DMS 273 (cell line): ENCODE measurements around the gene SENP7.

Experiments
- DNase-seq: peaks from one replicate; lab custom pipeline; 2025; ENCODE audit not compliant: unreplicated experiment; lab: John Stamatoyannopoulos, UW

SENP7 gene

DNA sequence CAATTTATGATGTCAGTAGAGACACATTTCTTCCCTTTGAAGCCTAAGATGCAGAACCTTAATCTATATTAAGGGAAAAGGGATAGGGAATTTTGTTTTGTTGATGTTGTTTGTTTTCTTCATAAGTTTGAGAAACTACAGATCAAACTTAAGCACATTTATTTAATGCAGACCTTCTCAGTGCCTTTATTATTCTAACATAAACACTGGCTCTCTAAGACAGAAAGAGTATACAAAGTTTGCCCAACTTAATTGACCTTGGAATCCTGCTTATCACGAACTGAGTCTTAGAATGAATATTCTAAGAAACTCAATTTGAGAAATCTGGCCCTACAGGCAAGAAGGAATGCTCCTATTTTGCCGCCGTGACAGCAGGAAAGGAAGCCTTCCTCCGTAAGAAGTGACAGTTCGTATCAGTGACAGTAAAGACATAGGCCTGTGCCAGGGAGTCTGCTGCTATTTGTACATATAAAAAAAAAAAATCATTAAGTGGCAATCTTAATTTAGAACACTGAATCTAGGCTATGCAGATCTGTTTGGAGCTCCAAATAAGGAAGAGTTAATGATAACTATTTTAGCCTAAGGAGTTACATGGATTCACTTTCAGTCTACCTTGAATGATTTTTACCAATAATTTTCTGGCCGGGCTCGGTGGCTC lies 183.9 kb downstream of the SENP7 start:
- DNase-seq, result no peak

DNA sequence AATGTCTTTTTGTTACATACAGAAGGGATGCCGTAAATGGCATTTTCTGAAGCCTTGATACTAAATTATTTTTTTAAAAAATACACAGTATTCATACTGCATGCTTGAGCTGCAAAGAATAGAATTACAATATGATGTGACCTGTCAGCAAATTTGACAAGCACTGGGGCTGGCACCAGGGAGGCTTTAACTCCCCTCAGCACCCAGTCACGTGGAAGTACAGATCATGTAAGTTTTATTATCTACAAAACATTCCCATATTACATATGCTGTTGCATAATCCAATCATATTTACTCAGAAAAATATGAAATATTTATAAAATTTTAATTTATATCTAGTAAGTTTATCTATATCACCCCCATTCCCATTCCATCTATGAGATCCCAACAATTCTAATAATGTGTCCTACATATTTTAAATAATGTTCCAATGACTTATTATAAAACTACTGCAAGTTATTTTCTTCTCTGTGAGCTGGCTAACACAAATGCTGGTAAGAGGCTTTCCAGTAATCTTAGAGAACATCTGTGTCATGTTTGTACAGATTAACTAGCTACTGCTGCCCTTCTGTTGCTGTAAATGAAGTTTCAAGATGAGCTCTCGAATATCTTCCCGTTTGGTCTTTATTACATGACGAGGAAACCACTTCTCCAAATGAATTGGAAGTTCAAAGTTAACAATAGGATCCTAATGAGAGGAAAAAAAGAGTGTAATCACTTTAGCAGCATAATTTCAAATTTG lies 187.4 kb downstream of the SENP7 start:
- peak; percentile 90 for DNase-seq

DNA sequence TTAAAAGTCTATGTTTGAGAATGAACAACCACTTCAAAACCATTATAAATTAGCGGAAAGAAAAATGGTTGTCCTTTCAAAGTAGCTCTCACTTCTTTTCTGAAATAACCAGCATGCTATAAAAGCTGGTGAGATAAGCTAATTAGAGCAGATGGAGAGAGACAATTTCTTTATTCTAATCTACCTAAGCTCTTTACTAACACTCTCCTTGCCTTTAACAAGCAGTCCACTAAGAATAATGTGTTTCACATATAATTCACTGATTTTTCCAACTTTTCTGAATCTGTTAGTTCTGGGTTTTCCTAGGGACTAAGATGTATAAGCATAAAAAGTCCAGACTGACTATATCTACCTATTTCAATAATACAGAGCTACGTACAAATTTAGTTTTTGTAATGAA lies 192.5 kb downstream of the SENP7 start, which contains the start of gene IMPG2:
IMPG2 (minus strand) TSS at position 101 of the 400 bp plus-strand sequence. CDS start 203 bp downstream, outside the sequence.
- peak; percentile 9 for DNase-seq

DNA sequence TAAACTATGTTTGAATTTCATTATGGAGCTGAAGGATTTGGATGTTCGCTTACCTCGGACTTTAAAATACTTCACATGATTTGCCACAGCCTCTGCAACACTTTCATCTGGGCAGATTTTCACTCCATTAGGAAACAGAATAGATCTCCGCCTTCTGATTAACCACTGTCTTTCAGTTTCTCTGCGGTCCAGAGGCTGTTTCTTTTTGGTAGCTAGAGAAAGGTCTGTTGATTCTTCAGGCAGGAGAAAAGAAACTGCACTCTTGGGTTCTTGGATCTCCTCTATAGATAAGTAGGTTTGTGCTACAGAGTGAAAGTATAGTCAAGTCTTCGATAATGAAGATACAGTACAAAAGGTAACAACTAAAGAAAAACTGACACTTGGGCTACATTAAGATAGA lies 193.5 kb downstream of the SENP7 start:
- peak; percentile 12 for DNase-seq

DNA sequence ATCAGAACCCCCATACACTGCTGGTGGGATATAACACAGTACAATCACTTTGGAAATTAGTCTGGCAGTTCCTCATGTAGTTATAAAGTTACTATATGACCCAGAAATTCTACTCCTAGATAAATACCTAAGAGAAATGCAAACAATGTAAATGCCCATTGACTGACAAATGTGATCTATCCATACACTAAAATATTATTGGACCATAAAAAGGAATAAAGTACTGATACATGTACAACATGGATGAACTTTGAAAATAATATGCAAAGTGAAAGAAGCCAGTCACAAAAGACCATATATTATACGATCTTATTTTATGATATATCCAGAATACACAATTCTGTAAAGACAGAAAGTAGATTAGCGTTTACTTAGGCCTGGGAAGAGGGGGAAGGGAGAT lies 200.5 kb downstream of the SENP7 start:
- DNase-seq, result no peak

DNA sequence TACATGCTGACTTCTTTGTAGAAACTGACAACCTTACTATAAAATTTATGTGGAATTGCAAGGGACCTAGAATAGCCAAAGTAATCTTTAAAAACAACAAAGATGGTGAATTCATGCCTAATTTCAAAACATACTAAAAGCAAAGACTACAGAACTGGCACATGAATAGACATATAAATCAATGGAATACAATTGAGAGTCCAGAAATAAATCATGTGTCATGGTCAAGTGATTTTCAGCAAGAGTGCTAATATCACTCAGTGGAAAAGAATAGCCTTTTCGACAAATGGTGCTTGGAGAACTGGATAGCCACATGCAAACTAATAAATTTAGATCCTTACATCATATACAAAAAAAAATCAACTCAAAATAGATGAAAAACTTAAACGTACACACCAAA lies 201.3 kb downstream of the SENP7 start:
- DNase-seq, result no peak

DNA sequence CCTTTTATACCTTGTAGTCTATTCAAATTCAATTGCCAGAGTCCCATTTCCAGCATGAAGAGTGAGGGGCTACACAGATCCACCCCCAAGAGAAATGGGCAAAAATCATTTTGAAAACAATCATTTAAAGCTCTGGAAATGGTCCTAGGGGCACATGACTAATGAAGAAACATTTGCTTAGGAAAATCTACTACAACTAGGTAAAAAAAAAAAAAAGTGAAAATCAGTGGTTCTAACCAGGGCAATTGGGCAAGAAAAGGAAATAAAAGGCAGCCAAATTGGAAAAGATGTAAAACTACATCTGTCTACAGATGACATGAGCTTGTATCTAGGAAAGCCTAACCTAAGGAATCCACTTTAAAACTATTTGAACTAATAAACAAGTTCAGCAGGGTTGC lies 202.0 kb downstream of the SENP7 start:
- DNase-seq, result no peak

DNA sequence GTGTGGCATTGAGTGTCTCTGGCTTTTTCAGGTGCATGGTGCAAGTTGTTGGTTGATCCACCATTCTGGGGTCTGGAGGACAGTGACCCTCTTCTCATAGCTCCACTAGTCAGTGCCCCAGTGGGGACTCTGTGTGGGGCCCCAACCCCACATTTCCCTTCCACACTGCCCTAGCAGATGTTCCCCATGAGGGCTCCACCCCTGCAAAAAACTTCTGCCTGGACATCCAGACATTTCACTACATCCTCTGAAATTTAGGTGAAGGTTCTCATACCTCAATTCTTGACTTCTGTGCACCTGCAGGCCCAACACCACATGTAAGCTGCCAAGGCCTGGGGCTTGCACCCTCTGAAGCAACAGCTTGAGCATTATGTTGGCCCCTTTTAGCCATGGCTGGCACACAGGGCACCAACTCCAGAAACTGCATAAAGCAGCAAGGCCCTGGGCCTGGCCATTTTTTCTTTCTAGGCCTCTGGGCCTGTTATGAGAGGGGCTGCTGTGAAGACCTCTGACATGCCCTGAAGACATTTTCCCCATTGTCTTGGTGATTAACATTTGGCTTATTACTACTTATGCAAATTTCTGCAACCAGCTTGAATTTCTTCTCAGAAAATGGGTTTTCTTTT lies 204.8 kb downstream of the SENP7 start:
- peak; percentile 48 for DNase-seq

DNA sequence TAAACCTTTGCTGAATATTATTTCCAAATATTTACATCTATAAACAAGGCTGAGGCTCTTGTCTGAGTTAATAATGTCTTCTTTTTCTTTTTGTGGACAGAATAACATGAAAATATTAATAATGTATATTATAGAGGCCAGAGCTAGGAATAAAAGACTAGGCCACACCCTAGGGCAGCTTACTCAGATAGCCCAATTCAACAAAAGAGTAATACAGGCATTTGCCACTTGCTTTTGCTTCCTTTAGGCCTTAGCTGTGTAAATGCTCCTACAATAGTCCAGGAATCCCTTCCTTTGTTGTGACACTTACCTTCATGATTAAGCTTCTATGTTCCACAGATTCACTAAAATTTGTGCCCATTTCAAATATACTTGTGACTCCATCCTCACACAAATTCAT lies 209.2 kb downstream of the SENP7 start:
- DNase-seq, result no peak

DNA sequence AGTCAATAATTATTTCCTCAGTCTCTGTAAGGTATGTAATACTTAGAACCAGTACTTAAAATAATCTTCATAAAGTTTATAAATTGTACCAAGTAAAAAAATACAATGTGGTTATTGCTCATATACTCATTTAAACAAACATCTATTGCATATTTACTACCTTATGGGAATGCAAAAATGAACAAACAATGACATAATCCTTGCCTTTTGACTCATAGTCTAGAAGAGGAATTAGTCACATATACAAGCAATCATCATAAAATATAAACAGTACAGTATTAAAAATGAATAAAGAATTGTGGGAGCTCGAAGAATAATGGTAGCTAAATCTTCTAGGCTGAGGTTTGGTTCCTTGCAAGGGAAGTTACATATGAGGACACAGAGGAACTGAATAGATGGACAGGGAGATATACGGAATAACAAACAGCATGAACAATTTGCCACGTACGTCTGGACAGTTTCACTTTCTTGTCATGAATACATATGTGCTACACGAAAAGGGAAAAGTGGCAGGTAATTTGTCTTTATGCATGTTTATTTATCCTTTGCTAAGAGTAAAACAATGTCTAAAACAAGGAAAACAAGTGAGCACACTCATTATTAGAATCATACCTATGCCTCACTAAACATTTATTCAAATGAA lies 209.8 kb downstream of the SENP7 start:
- DNase-seq, result no peak

DNA sequence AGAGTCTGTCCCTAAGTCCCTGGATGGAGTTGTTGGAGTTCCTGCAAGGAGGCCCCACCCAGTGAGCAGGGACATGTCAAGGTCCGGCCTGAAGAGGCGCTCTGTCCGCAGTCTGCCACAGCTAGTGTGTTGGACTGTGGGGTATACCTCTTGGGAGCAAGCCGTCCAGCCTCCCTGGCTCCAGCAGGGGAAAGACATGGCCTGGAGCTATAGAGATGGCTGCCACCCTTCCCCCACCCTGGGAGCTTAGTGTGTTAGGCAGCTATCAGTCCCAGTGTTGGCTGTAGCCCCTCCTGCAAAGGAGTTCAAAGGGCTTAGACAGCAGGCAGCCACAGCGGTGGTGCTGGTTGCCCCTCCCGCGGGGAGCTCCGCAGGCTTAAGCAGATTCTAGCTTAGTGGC lies 212.9 kb downstream of the SENP7 start:
- no peak for DNase-seq

DNA sequence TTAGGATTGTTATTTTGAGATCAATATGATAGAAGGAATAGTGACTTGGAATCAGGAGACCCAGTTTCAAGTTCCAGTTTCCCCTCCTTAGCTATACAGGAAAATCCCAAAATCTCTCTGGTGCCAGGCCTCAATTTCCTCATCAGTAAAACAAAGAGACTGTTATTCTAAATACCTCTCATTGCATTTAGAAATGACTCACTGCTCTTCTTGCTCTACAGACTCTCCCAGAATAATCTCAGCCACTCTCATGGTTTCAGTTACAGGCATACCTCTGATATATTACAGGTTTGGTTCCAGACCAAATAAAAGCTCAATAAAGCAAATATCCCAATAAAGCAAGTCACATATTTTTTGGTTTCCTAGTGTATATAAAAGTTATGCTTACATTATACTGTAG lies 221.0 kb downstream of the SENP7 start:
- no peak for DNase-seq

DNA sequence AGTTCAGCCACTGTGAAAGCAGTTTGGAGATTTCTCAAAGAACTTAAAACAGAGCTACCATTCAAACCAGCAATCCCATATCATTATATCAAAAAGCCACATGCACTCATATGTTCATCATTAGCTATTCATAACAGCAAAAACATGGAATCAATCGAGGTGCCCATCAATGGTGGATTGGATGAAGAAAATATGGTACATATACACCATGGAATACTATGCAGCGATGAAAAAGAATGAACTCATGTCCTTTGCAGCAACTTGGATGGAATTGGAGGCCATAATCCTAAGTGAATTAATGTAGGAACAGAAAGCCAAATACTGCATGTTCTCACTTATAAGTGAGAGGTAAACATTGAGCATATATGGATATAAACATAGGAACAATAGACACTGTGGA lies 224.7 kb downstream of the SENP7 start:
- no peak for DNase-seq

DNA sequence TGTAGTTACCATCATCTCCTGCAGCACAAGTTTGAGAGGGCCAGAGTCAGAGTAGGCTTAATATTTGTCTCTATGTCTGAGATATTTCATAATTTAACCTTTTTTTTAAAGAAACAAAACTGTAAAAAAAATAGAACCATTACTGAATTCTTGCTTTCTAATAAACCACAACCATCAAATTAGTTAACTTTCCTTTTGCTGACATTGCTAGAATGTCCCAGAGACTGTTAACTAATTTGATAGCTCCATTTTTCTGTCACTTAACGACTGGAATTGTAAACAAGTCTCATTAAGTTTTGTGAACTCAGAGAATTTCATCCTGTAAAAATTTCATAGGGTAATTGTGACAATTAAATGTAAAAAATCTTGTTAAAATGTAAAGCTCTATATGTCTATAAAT lies 228.3 kb downstream of the SENP7 start:
- DNase-seq, result no peak

DNA sequence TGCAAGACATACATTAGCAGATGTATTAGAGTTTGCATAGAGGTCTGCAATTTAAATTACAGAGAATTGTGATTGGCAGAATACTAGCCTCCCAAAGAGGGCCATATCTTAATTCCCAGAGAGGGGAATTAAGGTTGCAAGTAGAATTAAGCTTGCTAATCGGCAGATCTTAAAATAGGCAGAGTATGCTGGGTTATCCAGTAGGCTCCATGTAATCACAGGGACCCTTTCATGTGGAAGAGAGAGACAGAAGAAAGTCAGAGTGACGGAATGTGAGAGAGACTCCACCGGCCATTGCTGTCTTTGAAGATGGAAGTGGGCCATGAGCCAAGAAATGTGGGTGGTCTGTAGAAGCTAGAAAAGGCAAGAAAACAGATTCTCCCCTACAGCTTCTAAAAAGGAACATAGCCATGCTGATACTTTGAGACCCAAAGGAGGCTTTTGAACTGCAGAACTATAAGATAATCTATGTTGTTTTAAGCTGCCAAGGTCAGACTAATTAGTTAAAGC lies 231.4 kb downstream of the SENP7 start:
- DNase-seq, result no peak

DNA sequence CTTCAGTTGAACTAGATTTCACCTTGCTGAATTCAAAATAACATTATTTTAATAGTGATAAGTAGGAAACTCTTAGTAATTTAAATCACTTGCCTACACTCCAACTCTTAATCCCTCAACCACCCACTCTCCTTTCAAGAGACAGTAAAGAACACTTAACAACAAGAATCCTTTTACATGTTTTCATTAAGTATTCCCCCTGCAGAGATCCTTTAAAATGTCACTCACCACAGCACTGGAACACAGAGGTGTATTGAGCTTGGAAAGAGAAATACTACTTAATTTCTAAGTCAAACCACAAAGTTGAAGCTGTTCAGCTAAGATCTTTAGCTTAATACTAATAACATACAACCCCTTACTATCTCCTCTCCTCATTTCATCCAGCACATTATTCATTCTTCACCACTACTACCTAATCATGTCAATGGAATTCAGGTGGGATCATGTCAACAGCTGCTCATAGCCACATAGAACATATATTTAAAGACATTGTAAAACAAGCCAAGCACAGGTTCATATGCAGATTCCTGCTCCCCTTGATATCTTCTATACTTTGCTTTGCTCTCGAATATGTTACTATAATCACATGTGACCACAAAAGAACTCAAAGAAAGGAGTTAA lies 233.1 kb downstream of the SENP7 start:
- no peak for DNase-seq

DNA sequence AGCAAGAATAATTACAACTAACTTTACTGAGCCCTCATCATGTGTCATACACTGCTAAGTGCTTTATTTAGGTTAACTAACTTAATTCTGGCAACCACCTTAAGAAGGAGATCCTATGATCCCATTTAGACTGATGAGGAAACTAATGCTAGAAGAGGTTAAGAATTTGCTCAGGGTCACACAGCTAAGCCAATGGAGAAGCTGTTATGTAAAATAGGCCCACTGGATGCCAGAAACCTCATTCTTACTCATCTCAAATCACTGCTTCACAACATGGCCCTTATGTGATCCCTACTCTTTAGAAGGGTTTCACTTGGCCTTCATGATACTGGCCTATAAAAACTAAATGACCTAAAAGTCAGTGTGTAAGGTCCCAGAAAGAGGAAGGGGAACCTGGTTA lies 233.8 kb downstream of the SENP7 start:
- DNase-seq, result no peak

DNA sequence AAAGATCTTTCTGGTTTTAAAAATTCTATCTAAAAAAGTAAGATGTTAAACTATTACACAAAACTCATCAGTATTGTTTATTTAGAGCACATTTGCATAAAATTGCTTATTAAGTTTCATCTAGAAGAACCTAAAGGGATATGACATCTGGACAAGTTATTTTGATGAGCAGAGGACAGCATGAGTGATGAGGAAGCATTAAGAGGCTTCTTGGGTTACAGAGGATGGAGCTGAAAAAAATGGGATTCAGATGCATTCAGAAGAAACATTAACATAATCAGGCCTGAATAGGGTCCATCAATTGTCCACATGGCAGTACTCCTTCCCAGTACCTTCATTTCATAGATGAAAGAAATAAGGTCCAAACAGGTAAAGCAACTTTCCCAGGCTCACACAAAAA lies 234.3 kb downstream of the SENP7 start:
- peak; percentile 41 for DNase-seq
